ENCODE results near the gene LRRC75A.

The LRRC75A gene, protein sequence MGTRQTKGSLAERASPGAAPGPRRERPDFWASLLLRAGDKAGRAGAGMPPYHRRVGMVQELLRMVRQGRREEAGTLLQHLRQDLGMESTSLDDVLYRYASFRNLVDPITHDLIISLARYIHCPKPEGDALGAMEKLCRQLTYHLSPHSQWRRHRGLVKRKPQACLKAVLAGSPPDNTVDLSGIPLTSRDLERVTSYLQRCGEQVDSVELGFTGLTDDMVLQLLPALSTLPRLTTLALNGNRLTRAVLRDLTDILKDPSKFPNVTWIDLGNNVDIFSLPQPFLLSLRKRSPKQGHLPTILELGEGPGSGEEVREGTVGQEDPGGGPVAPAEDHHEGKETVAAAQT
- long read RNA-seq, partial matches to known transcripts, result 1 of 27 reads
- long read RNA-seq, other reads (novel, unspliced or antisense), result 26 of 27 reads

DNA sequence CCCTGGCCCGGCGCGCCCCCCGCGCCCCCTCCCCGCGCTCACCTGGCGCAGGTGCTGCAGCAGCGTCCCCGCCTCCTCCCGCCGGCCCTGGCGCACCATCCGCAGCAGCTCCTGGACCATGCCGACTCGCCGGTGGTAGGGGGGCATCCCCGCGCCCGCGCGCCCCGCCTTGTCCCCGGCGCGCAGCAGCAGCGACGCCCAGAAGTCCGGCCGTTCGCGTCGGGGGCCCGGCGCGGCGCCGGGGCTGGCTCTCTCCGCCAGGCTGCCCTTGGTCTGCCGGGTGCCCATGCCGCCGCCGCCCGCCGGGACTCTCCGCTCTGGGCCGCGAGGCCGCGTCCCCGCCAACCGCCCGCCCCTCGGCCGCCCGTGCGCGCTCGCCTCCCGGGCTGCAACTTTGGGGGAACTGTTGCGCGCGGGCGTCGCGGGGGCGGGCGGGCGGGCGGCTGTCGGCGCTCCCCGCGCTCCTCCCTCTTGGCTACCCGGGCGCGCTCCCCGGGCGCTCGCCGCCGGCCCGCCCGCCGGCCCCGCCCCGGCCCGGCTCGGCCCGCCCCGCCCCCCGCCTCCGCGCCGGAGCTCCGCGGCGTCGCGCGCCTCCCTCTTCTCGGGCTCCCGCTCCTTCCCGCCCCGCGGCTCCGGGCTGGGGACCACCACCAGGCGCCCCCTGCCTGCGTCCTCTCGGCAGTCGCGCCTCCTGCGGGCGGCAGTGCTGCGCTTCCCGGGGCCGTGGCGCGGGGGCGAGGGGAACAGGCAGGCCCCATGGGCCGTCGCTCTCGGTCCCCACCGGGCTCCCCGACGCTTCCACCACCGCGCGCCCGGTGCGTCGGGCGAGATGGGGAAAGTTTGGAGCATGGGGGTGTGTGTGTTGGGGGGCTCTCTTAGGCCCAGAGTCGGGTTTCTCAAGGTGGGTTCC is at the start of gene LRRC75A:
TSS of gene LRRC75A (minus strand) at position 491 of the 910 bp plus-strand sequence. CDS start at position 288, 203 bp downstream.
- no peak within 1 kb of the TSS for H3K27ac ChIP-seq (replicated peaks)
- no peak for TF ChIP-seq SPI1 (IDR thresholded peaks at IDR 0.05; ENCODE audit: borderline replicate concordance, low read depth)
- TF ChIP-seq POLR2AphosphoS5 (IDR thresholded peaks at IDR 0.05; ENCODE audit: low read depth), result no peak
- TF ChIP-seq, protein P1, sequence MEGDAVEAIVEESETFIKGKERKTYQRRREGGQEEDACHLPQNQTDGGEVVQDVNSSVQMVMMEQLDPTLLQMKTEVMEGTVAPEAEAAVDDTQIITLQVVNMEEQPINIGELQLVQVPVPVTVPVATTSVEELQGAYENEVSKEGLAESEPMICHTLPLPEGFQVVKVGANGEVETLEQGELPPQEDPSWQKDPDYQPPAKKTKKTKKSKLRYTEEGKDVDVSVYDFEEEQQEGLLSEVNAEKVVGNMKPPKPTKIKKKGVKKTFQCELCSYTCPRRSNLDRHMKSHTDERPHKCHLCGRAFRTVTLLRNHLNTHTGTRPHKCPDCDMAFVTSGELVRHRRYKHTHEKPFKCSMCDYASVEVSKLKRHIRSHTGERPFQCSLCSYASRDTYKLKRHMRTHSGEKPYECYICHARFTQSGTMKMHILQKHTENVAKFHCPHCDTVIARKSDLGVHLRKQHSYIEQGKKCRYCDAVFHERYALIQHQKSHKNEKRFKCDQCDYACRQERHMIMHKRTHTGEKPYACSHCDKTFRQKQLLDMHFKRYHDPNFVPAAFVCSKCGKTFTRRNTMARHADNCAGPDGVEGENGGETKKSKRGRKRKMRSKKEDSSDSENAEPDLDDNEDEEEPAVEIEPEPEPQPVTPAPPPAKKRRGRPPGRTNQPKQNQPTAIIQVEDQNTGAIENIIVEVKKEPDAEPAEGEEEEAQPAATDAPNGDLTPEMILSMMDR (IDR thresholded peaks at IDR 0.05; ENCODE audit: insufficient read depth, low read length), result no peak
- no peak for TF ChIP-seq GABPA (IDR thresholded peaks at IDR 0.05; ENCODE audit: low read depth)
- TF ChIP-seq, protein P2, sequence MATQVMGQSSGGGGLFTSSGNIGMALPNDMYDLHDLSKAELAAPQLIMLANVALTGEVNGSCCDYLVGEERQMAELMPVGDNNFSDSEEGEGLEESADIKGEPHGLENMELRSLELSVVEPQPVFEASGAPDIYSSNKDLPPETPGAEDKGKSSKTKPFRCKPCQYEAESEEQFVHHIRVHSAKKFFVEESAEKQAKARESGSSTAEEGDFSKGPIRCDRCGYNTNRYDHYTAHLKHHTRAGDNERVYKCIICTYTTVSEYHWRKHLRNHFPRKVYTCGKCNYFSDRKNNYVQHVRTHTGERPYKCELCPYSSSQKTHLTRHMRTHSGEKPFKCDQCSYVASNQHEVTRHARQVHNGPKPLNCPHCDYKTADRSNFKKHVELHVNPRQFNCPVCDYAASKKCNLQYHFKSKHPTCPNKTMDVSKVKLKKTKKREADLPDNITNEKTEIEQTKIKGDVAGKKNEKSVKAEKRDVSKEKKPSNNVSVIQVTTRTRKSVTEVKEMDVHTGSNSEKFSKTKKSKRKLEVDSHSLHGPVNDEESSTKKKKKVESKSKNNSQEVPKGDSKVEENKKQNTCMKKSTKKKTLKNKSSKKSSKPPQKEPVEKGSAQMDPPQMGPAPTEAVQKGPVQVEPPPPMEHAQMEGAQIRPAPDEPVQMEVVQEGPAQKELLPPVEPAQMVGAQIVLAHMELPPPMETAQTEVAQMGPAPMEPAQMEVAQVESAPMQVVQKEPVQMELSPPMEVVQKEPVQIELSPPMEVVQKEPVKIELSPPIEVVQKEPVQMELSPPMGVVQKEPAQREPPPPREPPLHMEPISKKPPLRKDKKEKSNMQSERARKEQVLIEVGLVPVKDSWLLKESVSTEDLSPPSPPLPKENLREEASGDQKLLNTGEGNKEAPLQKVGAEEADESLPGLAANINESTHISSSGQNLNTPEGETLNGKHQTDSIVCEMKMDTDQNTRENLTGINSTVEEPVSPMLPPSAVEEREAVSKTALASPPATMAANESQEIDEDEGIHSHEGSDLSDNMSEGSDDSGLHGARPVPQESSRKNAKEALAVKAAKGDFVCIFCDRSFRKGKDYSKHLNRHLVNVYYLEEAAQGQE (IDR thresholded peaks at IDR 0.05; ENCODE audit: insufficient replicate concordance, low read depth), result no peak
- no peak for DNase-seq (ENCODE audit: low read depth in 1 of 2, low spot score in 1 of 2)

DNA sequence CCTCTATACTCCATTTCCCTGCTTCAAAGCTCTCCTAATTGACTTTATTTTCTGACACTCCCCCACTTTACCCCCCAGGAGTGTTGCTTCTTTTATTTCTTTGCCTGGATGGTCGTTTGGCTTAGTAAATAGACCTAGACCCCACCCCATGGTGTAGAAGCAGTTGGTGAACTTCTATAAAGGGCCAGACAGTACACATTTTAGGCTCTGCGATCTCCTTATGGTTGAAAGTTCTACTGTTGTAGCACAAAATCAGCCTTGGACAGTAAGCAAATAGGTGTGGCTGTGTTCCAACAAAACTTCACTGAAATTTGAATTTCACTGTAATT is 45.1 kb upstream of the LRRC75A start:
- DNase-seq (ENCODE audit: low read depth in 1 of 2, low spot score in 1 of 2), result no peak
- TF ChIP-seq, protein P1 (IDR thresholded peaks at IDR 0.05; ENCODE audit: insufficient read depth, low read length), result no peak
- TF ChIP-seq POLR2AphosphoS5 (IDR thresholded peaks at IDR 0.05; ENCODE audit: low read depth) (no peak), SPI1 (IDR thresholded peaks at IDR 0.05; ENCODE audit: borderline replicate concordance, low read depth) (no peak), GABPA (IDR thresholded peaks at IDR 0.05; ENCODE audit: low read depth) (no peak)
- TF ChIP-seq, protein P2 (IDR thresholded peaks at IDR 0.05; ENCODE audit: insufficient replicate concordance, low read depth), result no peak
- Histone ChIP-seq H3K27me3 (ENCODE audit: insufficient read depth, poor library complexity, severe bottlenecking) (no peaks in the 10 kb centered on the region), H3K4me3 (replicated peaks; ENCODE audit: insufficient read depth, low read length) (no peak overlapping the region), H3K27ac (replicated peaks) (no peak overlapping the region)

More for the DNA sequence above, at the start of gene LRRC75A:
- no peaks in the 10 kb centered on the region for H3K27me3 ChIP-seq (ENCODE audit: insufficient read depth, poor library complexity, severe bottlenecking)
- H3K4me3 ChIP-seq (replicated peaks; ENCODE audit: insufficient read depth, low read length), result peak within 1 kb of the TSS; percentile 18

DNA sequence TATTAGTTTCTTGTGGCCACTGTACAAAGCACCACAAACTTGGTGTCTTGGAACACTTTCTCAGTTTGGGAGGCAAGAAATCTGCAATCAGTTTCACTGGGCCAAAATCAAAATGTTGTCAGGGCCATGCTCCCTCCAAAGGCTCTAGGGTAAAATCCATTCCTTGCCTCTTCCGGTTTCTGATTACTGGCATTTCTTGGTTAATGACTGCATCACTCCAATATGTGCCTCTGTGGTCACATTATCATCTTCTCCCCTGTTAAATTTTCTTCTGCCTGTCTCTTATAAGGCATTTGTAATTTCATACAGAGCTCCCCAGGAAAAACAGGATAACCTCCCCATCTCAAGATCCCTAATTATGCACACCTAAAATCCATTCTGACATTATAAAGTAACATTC is 42.2 kb upstream of the LRRC75A start:
- TF ChIP-seq, protein P2 (IDR thresholded peaks at IDR 0.05; ENCODE audit: insufficient replicate concordance, low read depth), result no peak
- TF ChIP-seq, protein P1 (IDR thresholded peaks at IDR 0.05; ENCODE audit: insufficient read depth, low read length), result no peak
- TF ChIP-seq SPI1 (IDR thresholded peaks at IDR 0.05; ENCODE audit: borderline replicate concordance, low read depth) (no peak), GABPA (IDR thresholded peaks at IDR 0.05; ENCODE audit: low read depth) (no peak), POLR2AphosphoS5 (IDR thresholded peaks at IDR 0.05; ENCODE audit: low read depth) (no peak)
- DNase-seq (ENCODE audit: low read depth in 1 of 2, low spot score in 1 of 2), result no peak
- no peak overlapping the region for H3K4me3 ChIP-seq (replicated peaks; ENCODE audit: insufficient read depth, low read length)
- H3K27me3 ChIP-seq (ENCODE audit: insufficient read depth, poor library complexity, severe bottlenecking), result no peaks in the 10 kb centered on the region
- no peak overlapping the region for H3K27ac ChIP-seq (replicated peaks)
